ENCODE results near the gene FOXC1.

FOXC1 gene

DNA sequence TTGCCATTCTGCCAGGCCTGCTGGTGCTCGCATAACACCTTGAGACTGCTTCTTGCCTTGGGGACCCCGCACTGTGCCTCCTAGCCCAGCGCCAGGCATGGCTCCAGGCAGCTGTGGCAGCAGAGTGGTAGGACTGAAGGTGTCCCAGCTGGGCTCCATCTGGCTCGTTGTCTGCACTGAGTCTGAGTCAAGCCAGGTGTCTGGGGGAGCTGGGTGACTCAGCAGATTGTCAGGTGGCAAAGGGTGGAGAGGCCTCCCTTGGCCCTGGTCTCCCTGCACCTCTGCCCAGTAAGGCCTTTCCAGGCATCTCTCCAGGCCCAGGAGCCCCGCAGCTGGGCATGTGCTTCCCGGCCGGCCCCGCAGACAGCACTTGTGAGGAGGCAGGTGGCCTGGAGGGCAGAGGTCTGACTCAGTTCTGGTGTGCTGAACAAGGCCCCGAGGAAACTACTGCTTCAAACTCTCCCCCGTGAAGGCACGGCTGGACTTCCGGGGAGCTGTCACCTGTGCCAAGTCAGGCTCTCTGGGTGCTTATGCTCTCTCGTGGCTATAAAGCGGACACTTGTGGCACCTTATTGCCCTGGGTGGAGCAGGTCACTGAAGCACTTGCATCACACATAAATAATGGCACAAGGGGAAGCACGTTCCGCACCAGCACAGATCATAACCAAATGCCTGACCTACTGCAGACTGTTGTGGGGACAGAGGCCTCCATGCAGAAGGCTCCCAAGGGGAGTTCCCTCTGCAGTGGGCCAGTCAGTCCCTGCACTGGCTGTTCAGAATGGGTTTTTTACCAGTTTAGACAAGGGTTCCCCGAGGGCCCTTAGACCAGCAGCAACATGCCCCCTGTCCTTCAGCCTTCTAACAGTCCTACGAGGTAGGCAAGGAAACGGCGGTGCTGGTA is 27.5 kb downstream of the FOXC1 start:
- FAIRE-seq, result peak; percentile 58
- no peak for DNase-seq (ENCODE audit: insufficient read length, low spot score)

DNA sequence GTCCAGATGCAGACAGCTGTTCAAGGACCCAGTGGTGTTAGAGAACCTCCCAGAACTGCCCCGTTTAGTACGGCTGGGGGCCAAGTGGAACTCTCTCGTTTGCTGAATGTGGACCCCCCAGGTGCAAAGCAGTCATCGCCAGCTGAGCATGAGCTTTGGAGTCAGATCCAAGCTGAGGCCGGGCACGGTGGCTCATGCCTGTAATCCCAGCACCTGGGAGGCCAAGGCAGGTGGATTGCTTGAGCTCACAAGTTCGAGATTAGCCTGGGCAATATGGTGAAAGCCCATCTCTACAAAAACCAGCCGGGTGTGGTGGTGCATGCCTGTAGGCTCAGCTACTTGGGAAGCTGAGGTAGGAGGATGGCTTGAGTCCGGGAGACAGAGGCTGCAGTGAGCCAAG is 29.7 kb downstream of the FOXC1 start:
- FAIRE-seq, result no peak
- no peak for DNase-seq (ENCODE audit: insufficient read length, low spot score)

DNA sequence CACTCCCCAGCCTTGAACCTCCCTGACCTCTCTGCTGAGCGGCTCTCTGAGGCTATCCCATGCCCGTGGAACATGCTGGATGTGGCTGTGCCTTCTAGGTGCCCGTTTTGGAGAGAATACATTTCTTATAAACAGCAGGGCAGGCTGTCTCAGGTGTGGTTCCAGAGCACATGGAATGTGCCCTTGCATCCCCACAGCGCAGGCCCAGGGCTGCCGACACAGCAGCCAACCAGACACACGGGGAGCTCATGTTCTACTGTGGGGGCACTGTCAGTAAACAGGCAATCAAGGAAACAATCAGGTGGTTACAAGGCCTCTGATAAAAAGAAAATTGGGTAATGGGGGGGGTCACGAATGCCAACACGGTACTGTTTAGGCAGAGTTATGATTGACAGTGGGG is 30.8 kb downstream of the FOXC1 start:
- FAIRE-seq (no peak), DNase-seq (ENCODE audit: insufficient read length, low spot score) (no peak)

DNA sequence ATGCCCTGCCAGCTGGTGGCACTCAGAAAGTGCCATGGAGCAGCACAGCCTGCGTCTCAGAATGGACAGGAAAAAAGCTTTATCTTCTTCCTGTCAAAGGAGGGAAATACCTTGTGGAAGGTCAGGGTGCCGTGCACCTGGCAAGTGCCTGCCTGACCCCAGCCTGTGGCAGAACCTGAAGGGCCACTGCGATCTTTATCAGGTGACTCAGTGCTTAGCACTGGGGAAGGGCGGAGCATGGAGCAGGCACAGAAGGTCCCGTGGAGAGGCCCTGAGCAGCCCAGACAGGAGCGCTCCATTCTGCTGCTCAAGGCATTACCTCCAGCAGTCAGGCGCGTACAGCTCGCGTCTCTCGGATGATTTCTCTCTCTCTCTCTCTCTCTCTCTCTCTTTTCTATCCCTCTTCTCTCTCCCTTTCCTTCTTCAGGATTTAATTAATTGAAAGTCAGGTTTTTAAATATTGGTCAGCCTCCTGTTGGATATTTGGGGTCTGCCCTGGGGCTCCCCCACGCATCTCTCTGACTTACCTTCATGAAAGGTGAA is 31.7 kb downstream of the FOXC1 start:
- DNase-seq (ENCODE audit: insufficient read length, low spot score) (no peak), FAIRE-seq (no peak)

DNA sequence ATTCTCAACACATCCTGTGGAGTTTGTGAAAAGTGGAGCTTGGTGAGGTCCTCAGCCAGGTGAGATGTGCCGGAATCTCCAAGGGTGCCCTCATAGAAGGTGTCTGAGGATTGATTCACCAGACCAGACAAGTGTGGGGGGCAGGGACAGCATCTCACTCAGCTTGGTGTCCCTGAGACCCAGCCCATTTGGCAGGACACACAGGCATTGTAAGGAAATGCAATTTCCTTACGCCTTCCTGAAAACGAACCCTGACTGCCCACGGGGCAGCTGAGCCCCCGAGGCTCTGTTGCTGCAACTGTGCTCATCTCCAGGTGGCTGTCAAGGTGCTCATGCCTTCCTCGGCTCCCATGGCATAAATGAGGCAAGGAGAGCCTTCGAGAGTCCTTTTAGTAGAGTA is 33.4 kb downstream of the FOXC1 start:
- DNase-seq (ENCODE audit: insufficient read length, low spot score) (no peak), FAIRE-seq (no peak)

DNA sequence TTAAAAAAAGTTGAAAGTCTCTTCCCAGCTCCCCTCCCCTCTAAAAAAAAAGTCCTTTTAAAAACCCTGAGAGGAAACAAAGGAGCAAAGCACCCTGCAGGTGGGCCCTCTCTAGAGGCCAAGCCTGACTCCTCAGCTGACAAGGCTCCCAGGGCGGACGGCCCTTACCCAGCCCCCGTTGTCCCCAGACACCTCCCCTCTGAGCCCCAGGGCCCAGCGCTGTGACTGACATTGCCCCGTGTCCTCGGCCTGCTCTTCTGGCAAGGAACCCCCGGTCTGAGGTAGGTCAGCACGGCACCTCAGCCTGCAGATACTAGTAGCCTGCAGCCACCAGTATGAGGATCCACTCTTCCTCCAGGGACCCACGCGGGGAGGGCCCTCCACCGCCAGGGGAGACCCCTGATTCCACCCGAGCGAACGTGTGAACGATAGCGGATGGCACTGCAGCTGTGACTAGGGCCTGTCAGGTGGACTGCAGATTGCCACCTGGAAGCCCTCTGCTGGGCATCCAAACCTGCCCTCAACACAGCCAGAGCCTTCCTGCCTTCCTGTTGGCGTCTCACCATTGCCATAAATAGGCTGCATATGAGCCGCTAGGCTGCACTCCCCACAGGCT is 34.2 kb downstream of the FOXC1 start:
- FAIRE-seq (no peak), DNase-seq (ENCODE audit: insufficient read length, low spot score) (no peak)

DNA sequence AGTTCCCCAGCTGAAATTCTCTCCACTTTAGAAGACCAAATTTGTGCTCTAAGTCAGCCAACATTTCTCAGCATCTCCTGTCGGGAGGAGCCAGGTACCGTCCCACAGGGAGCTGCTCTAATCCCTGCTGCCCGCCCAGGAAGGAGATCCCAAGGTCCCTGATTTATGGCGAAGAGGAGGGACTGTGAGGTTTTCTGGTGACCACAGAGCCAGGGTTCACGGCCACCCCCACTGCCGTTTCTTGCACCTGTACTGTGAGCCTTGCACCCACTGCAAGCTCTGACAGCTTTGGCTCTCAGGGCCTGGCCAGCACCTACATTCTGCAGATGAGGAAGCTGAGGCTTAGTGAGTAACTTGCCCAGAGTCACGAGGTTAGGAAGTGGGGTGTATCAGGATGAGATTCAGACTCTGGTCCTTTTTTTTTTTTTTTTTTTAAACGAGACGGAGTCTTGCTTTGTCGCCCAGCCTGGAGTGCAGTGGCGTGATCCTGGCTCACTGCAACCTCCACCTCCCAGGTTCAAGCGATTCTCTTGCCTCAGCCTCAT is 34.9 kb downstream of the FOXC1 start:
- no peak for FAIRE-seq
- DNase-seq (ENCODE audit: insufficient read length, low spot score), result no peak

DNA sequence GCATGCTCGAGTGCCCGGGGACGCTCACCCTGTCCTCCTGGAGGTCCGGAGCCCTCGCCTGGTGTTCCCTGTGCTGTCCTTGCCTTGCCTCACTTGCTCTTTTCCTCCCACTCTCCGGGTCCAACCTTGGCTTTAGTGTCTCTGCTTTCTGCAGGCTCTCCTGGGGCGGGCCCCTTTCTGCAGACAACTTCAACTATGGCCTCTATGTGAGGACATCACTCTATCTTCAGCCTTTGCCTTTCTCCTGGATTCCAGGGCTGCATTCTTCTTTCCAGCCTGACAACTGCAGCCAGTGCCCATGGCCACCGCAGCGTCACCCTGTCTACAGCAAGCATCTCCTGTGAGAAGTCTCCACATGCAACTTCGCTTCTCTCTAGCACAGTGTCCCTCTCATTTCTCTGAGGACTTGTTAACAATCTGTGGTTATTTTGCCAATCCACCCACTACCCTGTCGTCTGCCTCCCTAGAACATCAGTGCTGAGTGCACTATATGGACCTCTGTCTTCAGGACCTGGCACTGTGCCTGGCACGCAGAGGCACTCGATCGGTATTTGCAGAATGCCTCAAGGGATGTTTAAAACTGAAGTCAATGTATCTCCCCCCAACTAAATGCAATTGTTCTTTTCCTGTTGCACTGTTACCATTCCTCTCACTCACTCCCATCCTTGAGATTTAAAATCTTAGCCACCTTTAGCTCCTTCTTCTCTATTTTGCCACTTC is 35.9 kb downstream of the FOXC1 start:
- DNase-seq (ENCODE audit: insufficient read length, low spot score) (no peak), FAIRE-seq (no peak)

DNA sequence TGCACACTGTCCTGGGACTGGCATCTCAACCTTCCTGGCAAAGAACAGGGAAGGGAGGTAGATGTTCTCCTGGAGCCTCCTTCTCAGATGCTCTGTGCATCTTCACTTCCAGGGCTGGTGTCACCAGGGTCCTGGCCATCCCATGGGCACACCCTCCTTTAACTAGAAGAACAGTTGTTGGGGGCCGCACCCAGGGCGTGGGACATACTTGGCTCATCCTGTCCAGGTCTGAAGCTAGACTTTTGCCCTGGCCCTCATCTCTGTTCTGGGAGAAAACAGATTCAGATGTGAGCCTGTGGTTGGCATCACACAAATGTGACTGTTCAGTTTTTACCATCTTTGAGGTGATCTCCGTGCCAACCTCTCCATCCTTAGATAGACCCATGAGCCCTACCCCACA is 41.6 kb downstream of the FOXC1 start:
- DNase-seq (ENCODE audit: insufficient read length, low spot score) (no peak), FAIRE-seq (no peak)

DNA sequence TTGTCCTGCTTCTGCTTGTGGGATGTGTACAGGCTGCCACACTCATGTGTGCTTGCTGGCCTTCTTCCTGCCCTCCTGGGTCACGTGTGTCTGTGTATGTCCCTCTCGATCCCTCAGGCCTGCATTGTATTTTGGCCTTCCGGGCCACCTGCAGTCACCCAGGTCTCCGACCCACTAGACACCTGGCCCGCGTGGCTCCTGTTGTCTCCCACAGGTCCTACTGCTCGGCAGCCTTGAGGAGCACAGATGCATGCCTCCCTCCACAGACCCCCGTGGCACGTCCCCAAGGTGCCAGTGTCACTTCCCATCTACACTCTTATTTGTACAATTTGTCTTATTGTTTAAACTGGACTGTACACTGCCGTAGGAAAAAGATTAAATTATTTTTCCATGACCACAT is 43.1 kb downstream of the FOXC1 start:
- DNase-seq (ENCODE audit: insufficient read length, low spot score) (no peak), FAIRE-seq (no peak)

DNA sequence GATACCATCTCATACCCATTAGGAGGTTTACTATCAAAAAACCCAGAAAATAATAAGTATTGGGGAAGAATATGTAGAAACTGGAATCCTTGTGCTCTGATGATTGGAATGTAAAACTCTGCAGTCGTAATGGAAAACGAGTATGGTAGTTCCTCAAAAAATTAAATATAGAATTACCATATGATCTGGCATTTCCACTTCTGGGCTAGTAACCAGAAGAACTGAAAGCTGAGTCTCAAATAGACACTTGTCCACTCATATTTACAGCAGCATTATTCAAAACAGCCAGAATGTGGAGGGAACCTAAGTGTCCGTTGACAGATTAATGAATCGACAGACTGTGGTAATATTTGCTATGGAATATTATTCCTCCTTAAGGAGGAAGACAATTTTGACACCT is 44.3 kb downstream of the FOXC1 start:
- DNase-seq (ENCODE audit: insufficient read length, low spot score) (no peak), FAIRE-seq (no peak)

DNA sequence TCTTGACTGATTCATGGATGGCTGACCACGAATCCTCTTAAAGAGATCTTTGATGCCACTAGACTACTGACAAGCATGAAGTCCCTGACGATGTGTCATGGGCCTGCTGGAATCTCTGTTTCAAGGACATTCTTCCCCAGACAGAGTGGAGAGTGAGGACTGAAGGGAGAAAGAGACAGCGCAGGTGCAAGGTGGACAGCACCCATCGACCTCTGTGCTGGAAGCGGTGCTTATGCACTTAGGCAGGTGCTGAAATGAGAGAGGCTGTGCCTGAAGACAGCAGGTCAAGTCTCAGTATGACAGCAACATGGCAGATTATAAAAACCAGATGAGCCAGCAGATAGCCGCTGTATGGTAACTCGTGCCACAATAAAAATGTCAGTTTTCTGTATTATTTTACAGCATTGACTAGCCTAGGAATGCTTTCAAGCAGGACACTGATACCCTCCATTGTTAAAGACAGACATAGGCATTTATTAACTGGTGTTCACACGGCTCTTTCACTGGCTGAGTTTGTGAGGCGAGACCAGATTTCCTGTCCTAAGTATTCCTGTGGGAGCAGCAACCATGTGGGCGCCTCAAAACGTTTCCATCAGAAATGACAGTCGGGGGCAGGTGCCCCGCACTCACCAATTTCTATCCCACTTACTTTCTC is 47.5 kb downstream of the FOXC1 start:
- no peak for FAIRE-seq
- no peak for DNase-seq (ENCODE audit: insufficient read length, low spot score)

DNA sequence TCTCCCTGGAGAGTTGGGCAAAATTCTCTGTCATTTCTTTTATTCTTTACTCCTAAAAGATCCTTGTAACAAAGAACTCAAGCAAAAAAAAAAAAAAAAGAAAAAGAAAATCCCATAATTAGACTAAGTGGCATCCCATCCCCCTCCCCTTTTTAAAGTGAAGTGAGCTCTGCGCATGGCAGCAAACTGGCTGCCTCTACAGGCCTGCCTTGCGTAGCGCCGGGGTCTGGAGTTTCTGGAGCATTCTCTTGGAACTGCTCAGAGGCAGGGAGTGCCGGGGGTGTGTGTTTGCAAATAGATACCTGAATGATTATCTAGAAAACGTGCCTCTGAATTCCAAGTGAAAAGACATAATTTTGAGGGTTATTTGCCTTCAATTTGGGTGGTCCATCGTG is 48.1 kb downstream of the FOXC1 start:
- DNase-seq (ENCODE audit: insufficient read length, low spot score) (no peak), FAIRE-seq (no peak)

DNA sequence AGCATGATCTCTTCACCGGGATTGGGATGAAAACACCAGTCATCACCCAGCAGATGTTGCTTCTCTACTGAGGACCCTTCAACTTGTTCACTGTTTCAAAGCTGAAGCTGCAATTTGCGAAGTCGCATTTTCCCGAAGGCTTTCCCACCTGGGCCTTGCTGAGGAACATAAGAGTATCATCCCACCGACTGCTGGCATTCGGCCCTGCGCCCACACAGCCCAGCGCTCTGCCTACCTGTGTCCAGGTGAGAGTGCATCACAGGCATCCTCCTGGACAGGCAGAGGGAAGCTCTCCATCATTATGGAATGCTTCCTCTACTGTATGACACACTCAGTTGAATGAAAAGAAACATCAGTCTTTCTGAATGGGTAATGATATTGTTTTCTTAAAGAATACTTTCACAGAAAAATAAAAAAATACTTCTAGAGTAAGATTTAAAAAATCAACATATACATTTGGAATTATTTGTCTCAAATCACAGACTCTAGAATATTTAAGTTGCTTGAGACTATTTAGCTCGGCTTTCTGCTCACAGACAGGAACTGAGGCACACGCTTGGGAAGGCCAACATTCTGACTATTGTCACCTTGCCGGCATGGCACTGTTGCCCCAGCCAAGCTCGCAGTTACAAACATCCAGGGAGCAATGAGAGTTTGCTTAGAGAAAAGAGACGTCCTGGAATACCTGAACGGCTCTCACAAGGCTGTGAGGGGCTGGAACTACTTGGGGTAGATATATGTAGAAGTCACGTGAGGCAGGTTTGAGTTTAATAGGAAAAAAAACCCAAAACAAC is 48.7 kb downstream of the FOXC1 start:
- no peak for DNase-seq (ENCODE audit: insufficient read length, low spot score)
- FAIRE-seq, result no peak

DNA sequence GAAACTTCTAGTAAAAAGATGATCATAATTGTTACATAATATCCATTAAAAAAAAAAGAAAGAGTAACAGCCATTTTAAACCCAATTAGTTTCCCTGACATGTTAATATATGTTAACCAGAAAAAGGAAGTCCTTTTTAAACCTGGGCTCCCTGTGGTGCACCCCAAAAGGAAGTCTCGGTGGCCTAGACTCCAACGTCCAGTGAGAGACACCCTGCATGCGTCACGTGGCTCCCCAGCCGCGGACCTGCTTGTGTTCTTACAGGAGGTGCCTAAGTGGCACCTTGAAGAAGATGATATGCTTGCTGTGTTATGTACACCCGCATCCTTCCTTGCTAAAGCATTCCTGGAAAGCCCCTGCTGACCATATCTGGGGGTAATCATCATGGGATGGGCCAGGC is 50.1 kb downstream of the FOXC1 start:
- no peak for DNase-seq (ENCODE audit: insufficient read length, low spot score)
- FAIRE-seq, result no peak

DNA sequence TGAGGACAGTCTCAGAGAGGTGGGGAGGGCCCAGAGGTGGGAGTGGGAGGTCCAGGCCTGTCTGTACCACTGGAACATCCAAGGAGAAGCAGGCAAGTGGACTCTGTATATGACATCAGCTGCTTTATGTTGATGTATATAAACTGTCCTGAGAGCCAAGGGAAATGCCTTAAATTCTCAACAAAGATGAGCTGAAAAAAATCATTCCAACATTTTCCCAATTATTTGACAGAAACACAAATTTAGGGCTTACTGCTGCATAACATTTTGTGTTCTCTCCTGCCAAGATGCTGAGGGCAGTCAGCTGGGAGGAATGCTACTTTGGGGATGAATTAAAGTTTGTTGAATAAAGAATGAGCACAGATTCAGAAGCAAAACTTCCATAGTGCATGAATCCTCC is 52.8 kb downstream of the FOXC1 start:
- no peak for FAIRE-seq
- DNase-seq (ENCODE audit: insufficient read length, low spot score), result no peak

Data from GM19239 (cell line).